NCI-H526 (cell line): ENCODE measurements around the gene SETD4.
A peak's percentile ranks its signal among the peaks of the same experiment; 100 is the strongest.

Experiments
- DNase-seq, 2 experiments: peaks; one replicate each; lab custom pipeline; 2025; lab: John Stamatoyannopoulos, UW

SETD4 gene

GRCh38 chr21:36005879-36006400, 54.4 kb downstream of the SETD4 start:
- no peak for DNase-seq

GRCh38 chr21:36005018-36005417, 55.3 kb downstream of the SETD4 start:
- no peak for DNase-seq

- DNase-seq = no peak
Measured at GRCh38 chr21:36004441-36004840, 55.9 kb downstream of the SETD4 start.

- DNase-seq = no peak
Measured at GRCh38 chr21:36003776-36004175, 56.5 kb downstream of the SETD4 start.

GRCh38 chr21:35996217-35996616, 64.1 kb downstream of the SETD4 start:
- no peak for DNase-seq

- peak; percentile 37 to 45 for DNase-seq
Measured at GRCh38 chr21:35995522-35996088, 64.7 kb downstream of the SETD4 start.

GRCh38 chr21:35994613-35995012, 65.7 kb downstream of the SETD4 start:
- DNase-seq = no peak

GRCh38 chr21:35993875-35994490, 66.3 kb downstream of the SETD4 start:
- DNase-seq = no peak

- DNase-seq = no peak
Measured at GRCh38 chr21:35991131-35991530, 69.2 kb downstream of the SETD4 start.

- no peak for DNase-seq
Measured at GRCh38 chr21:35990609-35991008, 69.7 kb downstream of the SETD4 start.

- DNase-seq = no peak
Measured at GRCh38 chr21:35989138-35989735, 71.1 kb downstream of the SETD4 start.

- DNase-seq = no peak
Measured at GRCh38 chr21:35988416-35989137, 71.7 kb downstream of the SETD4 start.

GRCh38 chr21:35987475-35987874, 72.9 kb downstream of the SETD4 start:
- no peak for DNase-seq

- peak in 1 of 2 experiments; percentile 15 for DNase-seq
Measured at GRCh38 chr21:35984654-35985361, 75.5 kb downstream of the SETD4 start.
